Measurements from ENCODE around the gene CDHR2.

- TF ChIP-seq CTCF (IDR thresholded peaks at IDR 0.05 in 2 of 3, conservative IDR thresholded peaks at IDR 0.05 in 1 of 3; ENCODE audit: borderline replicate concordance in 1 of 3, insufficient read depth in 1 of 3, low read depth in 2 of 3, low read length in 2 of 3) (no peak), REST (IDR thresholded peaks at IDR 0.05; ENCODE audit: low read depth) (no peak), EZH2 (IDR thresholded peaks at IDR 0.05) (no peak)
These were observed 87.3 kb downstream of the CDHR2 start for GRCh38 chr5:176636426-176636825.

Measured in HCT116 (cell line).